RWPE2 (cell line): ENCODE data around the gene NUDT12.
A peak's percentile ranks its signal among the peaks of the same experiment; 100 is the strongest.

Experiments used
- ATAC-seq: fragments of 200-7000 bp; cut with Tn5 transposase; 3 replicates; pipeline ENCODE4 v1.9.1; 2021; ENCODE audit warnings: low read depth
- DNase-seq: peaks from one replicate; pipeline ENCODE4 v3.0.0-alpha.2; 2020; ENCODE audit warnings: low spot score
- H3K27ac ChIP-seq: fragments of 450-650 bp; 2 replicates; pipeline ENCODE4 v1.5.1; 2017; ENCODE audit warnings: mild to moderate bottlenecking; ENCODE audit not compliant: poor library complexity, severe bottlenecking
- H3K27me3 ChIP-seq: fragments of 250-450 bp; sonication (Bioruptor Pico); 2 replicates; pipeline ENCODE4 v1.5.1; 2021; ENCODE audit warnings: mild to moderate bottlenecking, moderate library complexity; ENCODE audit not compliant: insufficient read depth, poor library complexity, severe bottlenecking
- H3K36me3 ChIP-seq: fragments of 250-450 bp; sonication (Bioruptor Pico); 2 replicates; pipeline ENCODE4 v1.5.1; 2020; ENCODE audit warnings: low read depth, mild to moderate bottlenecking, moderate library complexity
- H3K4me1 ChIP-seq: fragments of 250-450 bp; sonication (Bioruptor Pico); 2 replicates; pipeline ENCODE4 v1.5.1; 2021; ENCODE audit warnings: mild to moderate bottlenecking, moderate library complexity; ENCODE audit not compliant: insufficient read depth, poor library complexity, severe bottlenecking
- H3K4me3 ChIP-seq: fragments of 250-450 bp; sonication (Bioruptor Pico); 2 replicates; pipeline ENCODE4 v1.5.1; 2021; ENCODE audit warnings: mild to moderate bottlenecking, moderate library complexity; ENCODE audit not compliant: severe bottlenecking
- H3K9me3 ChIP-seq: fragments of 250-450 bp; sonication (Bioruptor Pico); 2 replicates; pipeline ENCODE4 v1.5.1; 2021; ENCODE audit warnings: mild to moderate bottlenecking, moderate library complexity; ENCODE audit not compliant: severe bottlenecking
- CTCF ChIP-seq: fragments of 450-650 bp; IDR thresholded peaks from one replicate; pipeline ENCODE4 v1.5.1; 2017; ENCODE audit warnings: mild to moderate bottlenecking, moderate library complexity; ENCODE audit not compliant: poor library complexity, severe bottlenecking

The NUDT12 gene

GRCh38 chr5:103562453-103563157, at the start of gene NUDT12:
Gene NUDT12, minus strand, starts transcription at chr5:103562789. Its CDS starts 2,541 bp downstream, at chr5:103560248.
- no peak for TF ChIP-seq CTCF
- Histone ChIP-seq H3K4me3 (peak within 1 kb of the TSS; percentile 56), H3K27me3 (no peaks in the 10 kb centered on the region), H3K36me3 (peaks cover 22% of the 10 kb centered on the region), H3K4me1 (peaks cover 7% of the 10 kb centered on the region), H3K27ac (peak within 1 kb of the TSS; percentile 69), H3K9me3 (no peaks in the 10 kb centered on the region)
- DNase-seq: peak; percentile 73
- ATAC-seq: peak; percentile 90

- Histone ChIP-seq H3K4me3 (no peak overlapping the region), H3K27me3 (no peaks in the 10 kb centered on the region), H3K36me3 (no peaks in the 10 kb centered on the region), H3K9me3 (no peaks in the 10 kb centered on the region), H3K27ac (no peak overlapping the region), H3K4me1 (no peaks in the 10 kb centered on the region)
- TF ChIP-seq CTCF: no peak
- DNase-seq (no peak), ATAC-seq (no peak)
These were observed 44.8 kb upstream of the NUDT12 start for GRCh38 chr5:103607346-103607745.

- DNase-seq (no peak), ATAC-seq (no peak)
- Histone ChIP-seq H3K27me3 (no peaks in the 10 kb centered on the region), H3K4me3 (no peak overlapping the region), H3K27ac (no peak overlapping the region), H3K9me3 (no peaks in the 10 kb centered on the region), H3K4me1 (no peaks in the 10 kb centered on the region), H3K36me3 (no peaks in the 10 kb centered on the region)
- no peak for TF ChIP-seq CTCF
These were observed 42.7 kb upstream of the NUDT12 start for GRCh38 chr5:103605277-103605676.

GRCh38 chr5:103602438-103602837, 39.8 kb upstream of the NUDT12 start:
- no peak for ATAC-seq
- TF ChIP-seq CTCF: no peak
- H3K27ac ChIP-seq: no peak overlapping the region
- H3K36me3 ChIP-seq: no peaks in the 10 kb centered on the region
- H3K4me1 ChIP-seq: no peaks in the 10 kb centered on the region
- H3K4me3 ChIP-seq: no peak overlapping the region
- H3K27me3 ChIP-seq: peaks cover 3% of the 10 kb centered on the region
- no peaks in the 10 kb centered on the region for H3K9me3 ChIP-seq
- DNase-seq: no peak

- Histone ChIP-seq H3K36me3 (no peaks in the 10 kb centered on the region), H3K27ac (no peak overlapping the region), H3K9me3 (no peaks in the 10 kb centered on the region), H3K27me3 (peaks cover 3% of the 10 kb centered on the region), H3K4me3 (no peak overlapping the region), H3K4me1 (no peaks in the 10 kb centered on the region)
- DNase-seq (no peak), ATAC-seq (no peak)
- no peak for TF ChIP-seq CTCF
These were observed 38.7 kb upstream of the NUDT12 start for GRCh38 chr5:103601314-103601713.
